ENCODE data around the gene ZNF791.

DNA sequence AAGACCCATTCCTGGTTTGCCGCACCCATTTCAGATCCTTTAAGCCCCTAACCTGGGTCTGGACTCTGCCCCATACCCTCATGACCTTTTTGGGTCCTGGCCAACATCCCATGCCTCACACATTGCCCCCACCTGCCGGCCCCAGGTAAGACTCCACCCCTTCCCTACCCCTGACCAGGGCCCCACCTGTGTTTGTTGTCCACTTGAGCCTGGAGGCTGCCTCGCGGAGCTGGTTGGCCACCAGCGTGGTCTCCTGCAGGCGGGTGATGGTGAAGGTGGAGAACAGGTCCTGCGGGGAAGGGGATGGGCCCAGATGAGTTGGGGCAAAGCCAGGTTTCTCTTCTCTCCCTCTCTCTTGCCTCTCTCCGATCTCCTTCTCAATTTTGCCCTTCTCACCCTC, 36.3 kb downstream of the ZNF791 start:
- TF ChIP-seq, protein P1, sequence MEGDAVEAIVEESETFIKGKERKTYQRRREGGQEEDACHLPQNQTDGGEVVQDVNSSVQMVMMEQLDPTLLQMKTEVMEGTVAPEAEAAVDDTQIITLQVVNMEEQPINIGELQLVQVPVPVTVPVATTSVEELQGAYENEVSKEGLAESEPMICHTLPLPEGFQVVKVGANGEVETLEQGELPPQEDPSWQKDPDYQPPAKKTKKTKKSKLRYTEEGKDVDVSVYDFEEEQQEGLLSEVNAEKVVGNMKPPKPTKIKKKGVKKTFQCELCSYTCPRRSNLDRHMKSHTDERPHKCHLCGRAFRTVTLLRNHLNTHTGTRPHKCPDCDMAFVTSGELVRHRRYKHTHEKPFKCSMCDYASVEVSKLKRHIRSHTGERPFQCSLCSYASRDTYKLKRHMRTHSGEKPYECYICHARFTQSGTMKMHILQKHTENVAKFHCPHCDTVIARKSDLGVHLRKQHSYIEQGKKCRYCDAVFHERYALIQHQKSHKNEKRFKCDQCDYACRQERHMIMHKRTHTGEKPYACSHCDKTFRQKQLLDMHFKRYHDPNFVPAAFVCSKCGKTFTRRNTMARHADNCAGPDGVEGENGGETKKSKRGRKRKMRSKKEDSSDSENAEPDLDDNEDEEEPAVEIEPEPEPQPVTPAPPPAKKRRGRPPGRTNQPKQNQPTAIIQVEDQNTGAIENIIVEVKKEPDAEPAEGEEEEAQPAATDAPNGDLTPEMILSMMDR (conservative IDR thresholded peaks at IDR 0.05 in 1 of 2, IDR thresholded peaks at IDR 0.05 in 1 of 2; ENCODE audit: low read depth in 1 of 2, low read length in 2 of 2) = no peak
- no peak for TF ChIP-seq EZH2 (IDR thresholded peaks at IDR 0.05; ENCODE audit: low read length, missing control alignments)
